ENCODE results near the gene NKTR. TPM values are rescaled to one million over a fixed set of nuclear protein-coding genes. Genes with fewer than 3 reads are reported as not detected.

Gene NKTR
- 68.1 and 83.8 TPM in 2 replicates for total RNA-seq

GRCh38 chr3:42600111-42600957, at the start of gene NKTR:
Gene NKTR (plus strand): TSS chr3:42600686. CDS start chr3:42601007, 321 bp downstream.

GRCh38 chr3:42581709-42582473, 18.6 kb upstream of the NKTR start, which contains the start of gene SEC22C:
Gene SEC22C (minus strand): TSS chr3:42581967. CDS start chr3:42569046, 12,921 bp downstream.

GRCh38 chr3:42653560-42654330, 53.3 kb downstream of the NKTR start, which contains the start of gene ZBTB47:
Gene ZBTB47 (plus strand): TSS chr3:42653697. CDS start chr3:42658356, 4,659 bp downstream.

GRCh38 chr3:42685363-42685881, 84.9 kb downstream of the NKTR start, which contains the start of gene KLHL40:
Gene KLHL40 (plus strand): TSS chr3:42685537. CDS start chr3:42685619, 82 bp downstream.

Other genes starting within 250 kb of the NKTR start
- gene LYZL4, start 190.1 kb upstream of the NKTR start, total RNA-seq, result not detected in 2 replicates
- gene VIPR1, start 98.0 kb upstream of the NKTR start, total RNA-seq, result not detected in 2 replicates
- 78.5 and 91.5 TPM in 2 replicates for gene SEC22C, start 18.7 kb upstream of the NKTR start, total RNA-seq
- gene SS18L2, start 9.8 kb upstream of the NKTR start, total RNA-seq, result 14.9 and 19.7 TPM in 2 replicates
- 24.0 and 33.1 TPM in 2 replicates for gene ZBTB47, start 53.0 kb downstream of the NKTR start, total RNA-seq
- not detected in 2 replicates for gene KLHL40, start 84.9 kb downstream of the NKTR start, total RNA-seq
- gene HHATL, start 102.1 kb downstream of the NKTR start, total RNA-seq, result not detected in 2 replicates
- gene CCDC13, start 172.6 kb downstream of the NKTR start, total RNA-seq, result 0.33 and 0.62 TPM in 2 replicates
- 145 and 241 TPM in 2 replicates for gene HIGD1A, start 203.8 kb downstream of the NKTR start, total RNA-seq
- gene ACKR2, start 208.8 kb downstream of the NKTR start, total RNA-seq, result 0.22 and 0.37 TPM in 2 replicates

Measured in uterine smooth muscle cell (primary cell).